Measurements from ENCODE around the gene FHOD1. TPM values are rescaled to one million over a fixed set of nuclear protein-coding genes. Genes with fewer than 3 reads are reported as not detected.
A peak's percentile ranks its signal among the peaks of the same experiment; 100 is the strongest.

The FHOD1 gene
- total and polyA plus RNA-seq, 9 of the 15 experiments (the other 6 are each of a cell fraction or from before 2014, with no cell fraction given) = 18.7 to 126 (median 32.3) TPM

DNA sequence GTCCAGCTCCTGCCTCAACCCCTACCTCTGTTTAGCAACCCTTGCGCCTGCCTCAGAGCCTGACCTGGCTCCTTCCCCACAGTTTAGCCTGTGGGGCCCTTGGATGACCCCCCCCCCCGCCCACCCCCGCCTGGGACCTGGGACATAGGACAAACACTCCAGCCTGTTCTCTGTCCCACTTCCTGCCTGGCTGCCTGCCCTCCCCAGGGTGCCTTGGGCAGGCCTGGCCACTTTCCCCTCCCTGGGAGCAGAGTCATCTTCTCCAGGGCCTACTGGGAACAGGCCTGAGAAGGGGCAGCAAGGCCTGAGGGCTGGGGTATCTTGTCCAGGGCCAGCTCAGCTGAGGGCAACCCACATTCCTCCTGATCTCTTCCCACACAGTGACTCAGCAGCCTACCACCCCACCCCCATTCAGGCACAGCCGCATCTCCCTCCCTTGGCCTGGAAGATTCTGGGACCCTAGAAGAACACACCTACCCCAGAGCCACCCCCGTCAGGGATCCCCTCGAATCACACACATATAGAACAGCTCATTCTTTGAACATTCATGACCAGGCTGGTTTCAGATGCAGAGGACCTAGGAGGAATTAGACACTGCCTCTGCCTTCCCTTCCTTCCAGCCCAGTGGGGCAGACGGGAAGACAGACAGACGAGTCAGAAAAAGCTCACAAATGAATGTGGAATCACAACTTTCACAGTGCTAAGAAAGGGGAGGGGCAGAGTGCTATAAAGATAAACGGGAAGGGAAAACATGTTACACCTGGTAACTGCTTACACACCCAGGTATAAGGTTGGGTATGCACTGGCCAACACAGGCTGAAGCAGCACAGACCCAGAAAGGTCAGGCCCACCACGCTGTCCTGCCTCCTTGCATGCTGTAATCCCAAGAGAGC is 6.0 kb downstream of the FHOD1 start (continued):
- TF ChIP-seq, protein P1, sequence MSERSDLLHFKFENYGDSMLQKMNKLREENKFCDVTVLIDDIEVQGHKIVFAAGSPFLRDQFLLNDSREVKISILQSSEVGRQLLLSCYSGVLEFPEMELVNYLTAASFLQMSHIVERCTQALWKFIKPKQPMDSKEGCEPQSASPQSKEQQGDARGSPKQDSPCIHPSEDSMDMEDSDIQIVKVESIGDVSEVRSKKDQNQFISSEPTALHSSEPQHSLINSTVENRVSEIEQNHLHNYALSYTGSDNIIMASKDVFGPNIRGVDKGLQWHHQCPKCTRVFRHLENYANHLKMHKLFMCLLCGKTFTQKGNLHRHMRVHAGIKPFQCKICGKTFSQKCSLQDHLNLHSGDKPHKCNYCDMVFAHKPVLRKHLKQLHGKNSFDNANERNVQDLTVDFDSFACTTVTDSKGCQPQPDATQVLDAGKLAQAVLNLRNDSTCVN (CRISPR knock-in tag; IDR thresholded peaks at IDR 0.05) = no peak
- no peak for TF ChIP-seq SMARCA5 (IDR thresholded peaks at IDR 0.05)
- TF ChIP-seq, protein P2, sequence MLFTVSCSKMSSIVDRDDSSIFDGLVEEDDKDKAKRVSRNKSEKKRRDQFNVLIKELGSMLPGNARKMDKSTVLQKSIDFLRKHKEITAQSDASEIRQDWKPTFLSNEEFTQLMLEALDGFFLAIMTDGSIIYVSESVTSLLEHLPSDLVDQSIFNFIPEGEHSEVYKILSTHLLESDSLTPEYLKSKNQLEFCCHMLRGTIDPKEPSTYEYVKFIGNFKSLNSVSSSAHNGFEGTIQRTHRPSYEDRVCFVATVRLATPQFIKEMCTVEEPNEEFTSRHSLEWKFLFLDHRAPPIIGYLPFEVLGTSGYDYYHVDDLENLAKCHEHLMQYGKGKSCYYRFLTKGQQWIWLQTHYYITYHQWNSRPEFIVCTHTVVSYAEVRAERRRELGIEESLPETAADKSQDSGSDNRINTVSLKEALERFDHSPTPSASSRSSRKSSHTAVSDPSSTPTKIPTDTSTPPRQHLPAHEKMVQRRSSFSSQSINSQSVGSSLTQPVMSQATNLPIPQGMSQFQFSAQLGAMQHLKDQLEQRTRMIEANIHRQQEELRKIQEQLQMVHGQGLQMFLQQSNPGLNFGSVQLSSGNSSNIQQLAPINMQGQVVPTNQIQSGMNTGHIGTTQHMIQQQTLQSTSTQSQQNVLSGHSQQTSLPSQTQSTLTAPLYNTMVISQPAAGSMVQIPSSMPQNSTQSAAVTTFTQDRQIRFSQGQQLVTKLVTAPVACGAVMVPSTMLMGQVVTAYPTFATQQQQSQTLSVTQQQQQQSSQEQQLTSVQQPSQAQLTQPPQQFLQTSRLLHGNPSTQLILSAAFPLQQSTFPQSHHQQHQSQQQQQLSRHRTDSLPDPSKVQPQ (CRISPR knock-in tag; IDR thresholded peaks at IDR 0.05; ENCODE audit: borderline replicate concordance) = no peak
- peak; percentile 77 for TF ChIP-seq MYNN (IDR thresholded peaks at IDR 0.05)
- TF ChIP-seq MYNN (CRISPR knock-in tag; IDR thresholded peaks at IDR 0.05) = no peak
- TF ChIP-seq NFE2 (IDR thresholded peaks at IDR 0.05; ENCODE audit: low read depth) = peak; percentile 98
- TF ChIP-seq HOXB6 (CRISPR knock-in tag; IDR thresholded peaks at IDR 0.05; ENCODE audit: borderline replicate concordance) = no peak
- TF ChIP-seq BCOR (IDR thresholded peaks at IDR 0.05) = no peak
- no peak for TF ChIP-seq ZNF76 (CRISPR knock-in tag; IDR thresholded peaks at IDR 0.05; ENCODE audit: borderline replicate concordance)
- no peak for TF ChIP-seq KLF1 (tag; IDR thresholded peaks at IDR 0.05)
- TF ChIP-seq, protein P3, sequence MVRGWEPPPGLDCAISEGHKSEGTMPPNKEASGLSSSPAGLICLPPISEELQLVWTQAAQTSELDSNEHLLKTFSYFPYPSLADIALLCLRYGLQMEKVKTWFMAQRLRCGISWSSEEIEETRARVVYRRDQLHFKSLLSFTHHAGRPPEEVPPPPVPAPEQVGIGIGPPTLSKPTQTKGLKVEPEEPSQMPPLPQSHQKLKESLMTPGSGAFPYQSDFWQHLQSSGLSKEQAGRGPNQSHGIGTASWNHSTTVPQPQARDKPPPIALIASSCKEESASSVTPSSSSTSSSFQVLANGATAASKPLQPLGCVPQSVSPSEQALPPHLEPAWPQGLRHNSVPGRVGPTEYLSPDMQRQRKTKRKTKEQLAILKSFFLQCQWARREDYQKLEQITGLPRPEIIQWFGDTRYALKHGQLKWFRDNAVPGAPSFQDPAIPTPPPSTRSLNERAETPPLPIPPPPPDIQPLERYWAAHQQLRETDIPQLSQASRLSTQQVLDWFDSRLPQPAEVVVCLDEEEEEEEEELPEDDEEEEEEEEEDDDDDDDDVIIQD (CRISPR knock-in tag; IDR thresholded peaks at IDR 0.05) = no peak
- no peak for TF ChIP-seq TARDBP (IDR thresholded peaks at IDR 0.05)
- 0 out of 2 replicates have a peak, but pooled peaks have one; percentile 47 for TF ChIP-seq KAT7 (CRISPR knock-in tag; IDR thresholded peaks at IDR 0.05; ENCODE audit: borderline replicate concordance)
- TF ChIP-seq ZKSCAN8 (CRISPR knock-in tag; IDR thresholded peaks at IDR 0.05) = no peak
- no peak for TF ChIP-seq SMARCB1 (IDR thresholded peaks at IDR 0.05; ENCODE audit: insufficient read length, low read depth)
- TF ChIP-seq KLF10 (CRISPR knock-in tag; IDR thresholded peaks at IDR 0.05) = no peak
- no peak for TF ChIP-seq CC2D1A (IDR thresholded peaks at IDR 0.05)
- TF ChIP-seq RCOR1 (IDR thresholded peaks at IDR 0.05; ENCODE audit: borderline replicate concordance in 1 of 2, low read depth in 2 of 2, low read length in 2 of 2) = peak in 1 of 2 experiments; percentile 64; a peak in 1 of 4 replicates
- no peak for TF ChIP-seq ETV6 (IDR thresholded peaks at IDR 0.05; ENCODE audit: borderline replicate concordance in 1 of 2, low read depth in 2 of 2, low read length in 1 of 2)
- no peak for TF ChIP-seq ETV6 (CRISPR knock-in tag; IDR thresholded peaks at IDR 0.05; ENCODE audit: borderline replicate concordance)
- no peak for TF ChIP-seq ADNP (tag; IDR thresholded peaks at IDR 0.05)
- TF ChIP-seq ARNT (IDR thresholded peaks at IDR 0.05) = no peak
- TF ChIP-seq U2AF1 (optimal IDR thresholded peaks at IDR 0.05; ENCODE audit: low read depth, low read length) = no peak
- TF ChIP-seq TCF7 (IDR thresholded peaks at IDR 0.05; ENCODE audit: borderline replicate concordance) = no peak

All from K562 (cell line).